ENCODE measurements around the gene CRB2.

DNA sequence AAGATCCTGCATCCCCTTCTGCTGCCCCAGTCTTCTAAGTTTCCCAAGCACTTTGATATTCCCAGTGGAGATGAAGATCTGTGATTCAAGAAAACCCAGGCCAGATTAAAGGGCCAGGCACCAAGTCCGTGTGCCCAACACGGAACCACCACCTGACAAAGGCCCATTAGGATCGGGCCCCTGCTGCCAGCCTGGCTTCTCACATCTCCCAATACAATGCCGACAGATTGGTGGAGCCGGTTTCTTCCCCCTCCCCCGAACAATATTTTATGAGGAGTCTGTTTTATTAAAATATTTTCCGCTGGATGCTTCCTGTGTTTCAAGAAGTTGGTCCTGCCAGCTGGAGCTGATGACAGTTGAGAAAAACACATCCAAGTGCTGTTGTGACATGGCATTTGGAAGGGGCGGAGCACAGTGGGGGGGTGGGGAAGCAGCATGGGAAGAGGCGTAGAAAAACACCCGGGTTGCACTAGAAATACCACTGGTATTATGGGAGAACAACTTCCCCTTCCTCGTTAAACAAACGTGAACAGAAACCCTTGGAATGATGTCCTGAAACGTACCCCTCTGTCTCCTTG is 45.0 kb downstream of the CRB2 start:
- TF ChIP-seq CTCF (IDR thresholded peaks at IDR 0.05; ENCODE audit: low read depth, low read length): no peak
- TF ChIP-seq POLR2A (IDR thresholded peaks at IDR 0.05; ENCODE audit: extremely low read depth, insufficient read length): no peak
- TF ChIP-seq, protein P1, sequence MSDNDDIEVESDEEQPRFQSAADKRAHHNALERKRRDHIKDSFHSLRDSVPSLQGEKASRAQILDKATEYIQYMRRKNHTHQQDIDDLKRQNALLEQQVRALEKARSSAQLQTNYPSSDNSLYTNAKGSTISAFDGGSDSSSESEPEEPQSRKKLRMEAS (IDR thresholded peaks at IDR 0.05; ENCODE audit: low read depth, low read length): no peak
- TF ChIP-seq MYC (IDR thresholded peaks at IDR 0.05; ENCODE audit: low read depth, low read length): no peak
